ENCODE data around the gene SLC38A8.

Gene SLC38A8

DNA sequence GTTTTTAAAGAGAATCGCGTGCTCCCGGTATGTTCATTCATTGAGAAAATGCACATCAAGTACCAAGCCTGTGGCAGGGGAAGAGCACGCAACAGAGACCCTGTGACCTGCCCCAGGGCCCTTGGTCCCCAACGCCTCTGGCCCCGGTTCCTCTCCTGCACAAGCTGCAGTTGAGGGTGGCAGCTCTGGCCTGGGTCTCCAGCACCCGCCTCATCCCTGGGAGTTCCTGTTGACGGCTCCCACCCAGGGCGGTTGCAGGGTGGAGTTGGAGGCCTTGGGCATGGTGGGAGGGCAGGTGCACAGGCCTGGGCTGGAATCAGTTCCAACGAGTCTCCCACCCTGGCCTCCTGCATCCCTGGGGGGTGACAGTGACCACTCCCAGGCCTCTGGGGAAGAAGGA, 69.5 kb downstream of the SLC38A8 start:
- in situ Hi-C loops (cut with HindIII; ENCODE audit: low sequenced_read_pairs) = no loop called here

DNA sequence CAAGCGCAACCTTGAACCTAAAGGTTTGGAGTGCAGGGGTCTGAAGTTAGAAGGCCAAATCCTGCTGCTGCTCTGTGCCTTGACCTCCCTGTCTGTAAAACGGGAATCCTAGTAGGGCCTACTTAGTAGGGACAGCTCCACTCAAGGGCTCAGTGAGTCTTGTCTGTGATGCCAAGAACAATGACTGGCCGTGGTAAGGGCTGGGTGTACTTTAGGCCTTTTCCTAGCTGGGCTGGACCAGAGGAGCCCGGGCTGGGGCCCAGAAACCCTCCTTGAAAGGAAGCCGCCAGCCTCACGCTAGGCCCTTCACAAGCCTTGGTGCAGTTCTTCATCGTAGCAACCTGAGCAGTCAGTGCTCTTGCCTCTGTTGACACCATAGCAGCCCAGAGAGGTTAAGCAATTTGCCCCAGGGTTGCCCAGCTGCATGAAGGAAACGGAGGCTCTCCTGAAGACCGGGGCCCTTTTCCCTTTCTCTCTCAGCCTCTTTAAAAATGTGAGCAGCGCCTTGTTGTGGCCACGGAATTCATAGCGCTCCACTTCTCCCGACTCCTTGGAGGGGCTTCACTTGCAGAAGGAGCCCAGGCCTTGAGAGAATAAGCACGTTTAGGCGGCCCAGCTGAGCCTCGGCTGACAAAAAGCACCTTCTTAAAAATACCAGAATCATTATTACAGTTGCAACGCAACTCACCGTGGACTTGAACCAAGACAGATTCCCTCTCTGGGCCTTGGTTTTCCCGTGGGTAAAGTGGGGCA, 70.2 kb downstream of the SLC38A8 start:
- in situ Hi-C loops (cut with HindIII; ENCODE audit: low sequenced_read_pairs) = no loop called here

DNA sequence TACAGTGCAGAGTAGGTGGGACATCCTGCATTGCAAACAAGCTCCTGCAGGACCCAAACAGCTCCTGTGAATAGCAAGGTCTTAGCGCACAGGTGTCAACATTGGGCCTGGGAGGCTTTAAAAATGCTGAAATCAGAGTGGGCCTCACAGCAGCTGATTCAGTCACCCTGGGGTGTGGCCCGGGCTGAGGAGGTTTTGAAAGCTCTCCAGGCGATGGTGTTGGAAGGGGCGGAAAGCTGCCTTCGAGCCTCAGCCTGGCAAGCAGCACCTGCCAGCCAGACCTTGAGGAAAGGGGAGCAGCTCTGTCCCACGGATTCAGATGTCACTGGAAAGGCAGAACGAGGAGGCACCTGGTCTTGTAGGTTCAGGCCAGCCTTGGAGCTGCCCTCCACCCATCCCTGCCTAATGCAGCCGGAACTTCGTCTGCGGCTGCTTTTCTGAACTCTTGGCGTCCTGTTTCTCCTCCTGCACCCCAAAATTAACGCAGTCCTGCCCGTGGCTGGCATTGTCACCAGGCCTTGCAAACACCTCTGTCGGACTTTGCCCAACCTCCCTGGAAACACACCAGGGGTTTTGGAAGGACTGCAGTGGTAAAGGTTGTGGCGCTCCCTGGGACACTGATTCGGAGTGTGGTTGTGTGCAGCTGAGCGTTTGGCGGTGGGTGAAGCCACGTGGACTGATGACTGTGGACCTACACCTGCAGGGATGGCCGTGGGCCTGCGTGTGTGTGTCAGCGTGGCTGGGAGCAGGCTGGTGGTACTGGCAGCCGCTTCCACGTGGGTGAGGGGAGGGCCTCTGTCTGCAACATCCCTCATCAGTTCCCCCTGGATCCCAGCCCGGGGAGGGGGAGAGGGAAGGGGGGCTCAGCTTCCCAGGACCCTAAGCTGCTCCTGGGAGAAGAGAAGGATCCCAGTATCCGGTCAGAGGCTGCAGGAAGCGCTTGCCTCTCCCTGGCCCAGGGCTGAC, 71.1 kb downstream of the SLC38A8 start:
- in situ Hi-C loops (cut with HindIII; ENCODE audit: low sequenced_read_pairs) = no loop called here

DNA sequence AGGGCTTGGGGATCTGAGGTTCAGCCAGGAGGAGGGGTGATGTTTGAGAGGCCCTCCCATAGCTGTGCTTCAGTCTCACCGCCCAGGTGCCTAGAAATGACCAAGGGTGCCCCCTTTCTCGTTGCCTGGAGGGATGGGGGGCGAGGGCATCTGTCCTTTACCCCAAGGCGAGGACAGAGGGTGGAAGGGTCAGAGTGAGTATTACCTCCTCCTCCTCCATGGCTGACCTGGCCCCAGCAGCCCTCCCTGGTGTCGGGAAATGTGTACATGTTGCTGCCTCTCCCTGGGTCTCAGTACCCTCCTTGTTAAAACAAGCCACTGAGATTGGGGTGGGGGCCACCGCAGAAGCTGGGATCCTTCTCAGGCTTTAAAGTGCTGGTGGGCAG, 72.2 kb downstream of the SLC38A8 start:
- in situ Hi-C loops (cut with HindIII; ENCODE audit: low sequenced_read_pairs) = no loop called here

DNA sequence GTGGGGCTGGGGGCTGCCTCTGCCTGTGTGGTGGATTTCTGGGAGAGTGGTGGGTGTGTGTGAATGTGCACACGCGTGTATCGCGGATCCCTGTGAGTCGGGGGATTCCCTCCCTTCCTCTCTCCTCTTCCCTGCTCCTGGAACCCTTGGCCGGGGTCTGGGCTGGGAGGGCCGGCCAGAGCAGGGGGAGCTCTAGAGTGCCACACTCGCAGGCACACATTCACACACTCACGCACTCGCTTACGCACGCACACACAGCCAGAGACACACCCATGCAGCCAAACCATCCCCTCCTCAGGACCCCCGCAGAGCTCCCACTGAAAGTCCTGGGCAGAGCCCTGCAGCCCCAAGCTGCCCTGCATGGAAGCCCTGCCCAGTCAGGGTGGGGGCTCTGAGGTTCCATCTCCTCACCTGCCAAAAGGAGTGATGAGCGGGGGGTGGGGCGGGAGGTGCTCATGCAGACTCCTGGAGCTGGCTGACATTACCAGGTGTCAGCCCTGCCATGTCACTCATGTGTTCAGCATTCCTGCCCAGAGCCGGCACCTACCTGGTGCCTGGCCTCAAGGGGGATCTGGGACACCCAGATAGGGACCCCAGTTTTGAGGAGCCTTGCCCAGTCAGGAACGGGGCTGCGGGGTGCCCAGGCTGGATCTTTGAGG, 72.7 kb downstream of the SLC38A8 start:
- in situ Hi-C loops (cut with HindIII; ENCODE audit: low sequenced_read_pairs) = no loop called here

DNA sequence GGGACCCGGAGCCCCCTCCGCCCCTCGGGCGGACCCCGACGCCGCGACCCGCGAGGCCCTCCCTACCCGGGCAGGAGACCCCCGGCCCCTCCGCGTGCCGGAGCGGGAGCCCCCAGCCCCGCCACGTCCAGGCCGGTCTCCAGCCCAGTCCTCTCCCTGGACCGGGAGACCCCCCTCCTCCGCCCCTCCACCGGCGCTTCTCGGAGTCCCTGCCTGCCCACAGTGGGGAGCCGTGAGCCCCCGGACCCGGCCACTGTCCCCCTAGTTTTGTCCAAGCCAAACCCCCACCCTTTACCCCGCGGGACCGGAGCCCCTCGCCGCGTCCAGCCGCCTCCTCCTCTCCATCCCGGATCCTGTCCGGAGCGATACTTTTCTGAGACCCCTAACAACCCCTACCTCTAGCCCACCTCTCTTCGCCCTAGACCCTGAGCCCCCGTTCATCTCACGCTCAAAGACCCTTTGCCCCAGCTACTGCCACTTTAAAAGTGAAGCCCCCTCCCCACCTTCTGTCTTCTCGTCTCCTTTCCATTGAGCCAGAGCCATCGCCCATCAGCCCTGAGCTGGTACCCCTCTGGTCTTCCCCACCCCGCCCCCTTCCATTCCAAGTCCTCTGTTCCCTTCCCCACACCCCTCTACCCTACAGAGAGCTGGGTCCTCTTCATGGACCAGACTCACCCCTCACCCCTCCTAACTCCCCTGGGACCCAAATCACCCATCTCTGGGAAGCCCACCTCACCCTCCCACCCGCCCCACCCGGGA, 73.5 kb downstream of the SLC38A8 start:
- in situ Hi-C loops (cut with HindIII; ENCODE audit: low sequenced_read_pairs) = no loop called here

DNA sequence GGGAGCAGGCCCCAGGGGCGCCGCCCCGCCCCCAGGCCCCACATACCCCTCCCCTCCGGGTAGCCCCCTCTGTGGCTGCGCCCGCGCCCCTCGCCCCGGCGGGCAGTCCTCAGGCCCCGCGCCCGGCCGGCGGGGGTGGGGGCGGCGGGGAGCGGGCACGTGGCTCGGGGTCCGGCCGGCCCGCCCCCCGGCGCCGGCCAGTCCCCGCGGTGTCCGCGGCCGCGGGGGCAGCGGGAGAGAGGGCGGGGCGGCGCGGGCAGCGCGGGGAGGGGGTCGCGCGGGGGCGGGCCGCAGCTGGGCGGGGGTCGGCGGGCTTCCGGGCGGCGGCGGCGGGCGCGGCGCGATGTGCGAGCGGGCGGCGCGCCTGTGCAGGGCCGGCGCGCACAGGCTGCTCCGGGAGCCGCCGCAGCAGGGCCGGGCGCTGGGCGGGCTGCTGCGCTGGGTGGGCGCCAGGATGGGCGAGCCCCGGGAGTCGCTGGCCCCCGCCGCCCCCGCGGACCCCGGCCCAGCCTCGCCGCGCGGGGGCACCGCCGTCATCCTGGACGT, 74.2 kb downstream of the SLC38A8 start:
- in situ Hi-C loops (cut with HindIII; ENCODE audit: low sequenced_read_pairs) = no loop called here

DNA sequence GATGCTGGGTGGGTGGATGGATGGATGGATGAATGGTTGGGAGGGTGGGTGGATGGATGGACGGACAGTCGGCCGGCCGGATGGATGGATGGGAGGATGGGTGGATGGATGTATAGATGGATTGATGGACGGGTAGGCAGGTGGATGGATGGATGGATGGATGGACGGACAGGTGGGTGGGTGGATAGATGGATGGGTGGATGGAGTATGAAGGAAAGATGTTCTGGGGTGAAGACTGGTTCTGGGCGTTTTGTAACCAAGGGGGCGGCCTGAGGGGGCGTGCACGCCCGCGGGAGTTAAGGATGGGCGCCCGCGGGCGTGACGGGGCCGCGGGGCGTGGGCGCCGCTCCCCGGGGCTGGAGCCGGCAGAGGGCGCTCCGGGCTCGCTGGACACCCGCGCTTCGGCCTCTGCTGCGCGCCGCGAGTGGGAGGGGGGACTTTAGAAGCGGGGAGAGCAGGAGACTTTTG, 74.7 kb downstream of the SLC38A8 start, which contains the start of gene NECAB2:
Gene NECAB2 (plus strand): TSS at position 407 of the 468 bp plus-strand sequence. CDS start 405 bp downstream, outside the sequence.
- in situ Hi-C loops (cut with HindIII; ENCODE audit: low sequenced_read_pairs) = no loop called here

DNA sequence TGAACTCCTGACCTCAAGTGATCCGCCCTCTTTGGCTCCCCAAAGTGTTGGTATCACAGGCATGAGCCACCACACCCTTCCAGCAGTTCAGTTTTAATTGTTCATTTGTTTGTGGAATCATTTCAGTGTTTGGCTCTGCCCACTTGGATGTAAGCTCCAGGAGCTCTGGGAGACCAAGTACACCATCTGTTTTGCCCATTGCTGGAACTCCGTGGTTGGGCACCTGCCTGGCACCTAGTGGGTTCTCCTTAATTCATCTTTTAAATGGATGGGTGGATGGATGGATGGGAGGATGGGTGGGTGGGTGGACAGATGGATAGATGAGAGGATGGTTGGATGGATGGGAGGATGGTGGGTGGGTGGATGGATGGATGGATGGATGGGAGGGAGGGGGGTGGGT, 75.5 kb downstream of the SLC38A8 start:
- in situ Hi-C loops (cut with HindIII; ENCODE audit: low sequenced_read_pairs) = no loop called here

DNA sequence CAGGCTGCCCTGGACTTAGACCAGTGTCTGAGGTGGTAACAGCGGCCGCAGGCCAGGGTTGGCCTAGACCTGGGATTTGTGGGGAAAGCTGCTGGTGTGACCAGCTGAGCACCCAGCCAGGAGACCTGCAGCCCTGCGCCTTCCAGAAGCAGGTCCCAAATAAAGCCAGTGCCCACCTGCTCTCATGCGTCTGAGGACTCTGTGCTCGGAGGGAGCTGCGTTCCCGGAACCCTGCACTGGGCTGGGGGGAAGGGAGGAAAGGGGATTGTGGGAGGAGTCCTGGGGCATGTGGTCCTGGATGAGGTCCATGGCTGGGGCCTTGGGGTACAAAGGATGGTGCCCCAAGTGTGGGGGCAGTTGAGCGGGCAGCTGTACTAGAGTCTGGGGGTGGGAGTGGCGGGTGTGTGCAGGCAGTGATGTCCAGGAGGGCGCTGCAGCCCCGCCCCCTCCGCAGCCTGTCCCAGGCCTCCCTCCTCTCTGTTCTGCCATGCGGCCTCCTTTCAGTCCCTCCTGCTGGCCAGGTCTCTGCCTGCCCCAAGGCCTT, 76.4 kb downstream of the SLC38A8 start:
- in situ Hi-C loops (cut with HindIII; ENCODE audit: low sequenced_read_pairs) = no loop called here

DNA sequence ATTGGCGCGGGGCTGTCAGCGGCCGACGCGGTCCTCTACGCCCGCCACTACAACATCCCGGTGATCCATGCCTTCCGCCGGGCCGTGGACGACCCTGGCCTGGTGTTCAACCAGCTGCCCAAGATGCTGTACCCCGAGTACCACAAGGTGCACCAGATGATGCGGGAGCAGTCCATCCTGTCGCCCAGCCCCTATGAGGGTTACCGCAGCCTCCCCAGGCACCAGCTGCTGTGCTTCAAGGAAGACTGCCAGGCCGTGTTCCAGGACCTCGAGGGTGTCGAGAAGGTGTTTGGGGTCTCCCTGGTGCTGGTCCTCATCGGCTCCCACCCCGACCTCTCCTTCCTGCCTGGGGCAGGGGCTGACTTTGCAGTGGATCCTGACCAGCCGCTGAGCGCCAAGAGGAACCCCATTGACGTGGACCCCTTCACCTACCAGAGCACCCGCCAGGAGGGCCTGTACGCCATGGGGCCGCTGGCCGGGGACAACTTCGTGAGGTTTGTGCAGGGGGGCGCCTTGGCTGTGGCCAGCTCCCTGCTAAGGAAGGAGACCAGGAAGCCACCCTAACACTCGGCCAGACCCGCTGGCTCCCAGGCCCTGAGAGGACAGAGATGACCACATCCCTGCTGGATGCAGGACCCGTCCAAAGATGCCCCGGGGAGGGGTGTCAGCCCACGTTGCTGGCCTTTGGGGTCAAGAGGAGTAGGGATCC, 77.0 kb downstream of the SLC38A8 start:
- in situ Hi-C loops (cut with HindIII; ENCODE audit: low sequenced_read_pairs) = no loop called here

DNA sequence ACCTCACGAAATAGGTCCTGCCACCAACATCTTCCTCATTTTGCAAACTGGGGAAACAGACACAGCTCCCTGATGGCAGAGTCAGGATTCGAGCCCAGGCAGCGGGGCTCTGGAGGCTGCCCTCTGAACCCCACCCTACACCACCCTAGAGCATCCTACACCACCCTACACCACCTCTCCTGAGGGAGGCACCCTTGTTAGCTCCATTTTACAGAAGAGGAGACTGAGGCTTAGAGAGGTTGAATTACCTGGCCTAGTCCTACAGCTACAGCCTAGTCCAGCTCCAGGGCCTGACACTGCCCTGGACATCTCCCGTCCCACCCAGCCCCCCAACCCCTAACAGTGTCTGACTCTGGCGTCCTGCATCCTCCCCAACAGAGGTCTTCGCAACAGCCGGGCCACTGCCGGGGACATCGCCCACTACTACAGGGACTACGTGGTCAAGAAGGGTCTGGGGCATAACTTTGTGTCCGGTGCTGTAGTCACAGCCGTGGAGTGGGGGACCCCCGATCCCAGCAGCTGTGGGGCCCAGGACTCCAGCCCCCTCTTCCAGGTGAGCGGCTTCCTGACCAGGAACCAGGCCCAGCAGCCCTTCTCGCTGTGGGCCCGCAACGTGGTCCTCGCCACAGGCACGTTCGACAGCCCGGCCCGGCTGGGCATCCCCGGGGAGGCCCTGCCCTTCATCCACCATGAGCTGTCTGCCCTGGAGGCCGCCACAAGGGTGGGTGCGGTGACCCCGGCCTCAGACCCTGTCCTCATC, 77.7 kb downstream of the SLC38A8 start:
- in situ Hi-C loops (cut with HindIII; ENCODE audit: low sequenced_read_pairs) = no loop called here

DNA sequence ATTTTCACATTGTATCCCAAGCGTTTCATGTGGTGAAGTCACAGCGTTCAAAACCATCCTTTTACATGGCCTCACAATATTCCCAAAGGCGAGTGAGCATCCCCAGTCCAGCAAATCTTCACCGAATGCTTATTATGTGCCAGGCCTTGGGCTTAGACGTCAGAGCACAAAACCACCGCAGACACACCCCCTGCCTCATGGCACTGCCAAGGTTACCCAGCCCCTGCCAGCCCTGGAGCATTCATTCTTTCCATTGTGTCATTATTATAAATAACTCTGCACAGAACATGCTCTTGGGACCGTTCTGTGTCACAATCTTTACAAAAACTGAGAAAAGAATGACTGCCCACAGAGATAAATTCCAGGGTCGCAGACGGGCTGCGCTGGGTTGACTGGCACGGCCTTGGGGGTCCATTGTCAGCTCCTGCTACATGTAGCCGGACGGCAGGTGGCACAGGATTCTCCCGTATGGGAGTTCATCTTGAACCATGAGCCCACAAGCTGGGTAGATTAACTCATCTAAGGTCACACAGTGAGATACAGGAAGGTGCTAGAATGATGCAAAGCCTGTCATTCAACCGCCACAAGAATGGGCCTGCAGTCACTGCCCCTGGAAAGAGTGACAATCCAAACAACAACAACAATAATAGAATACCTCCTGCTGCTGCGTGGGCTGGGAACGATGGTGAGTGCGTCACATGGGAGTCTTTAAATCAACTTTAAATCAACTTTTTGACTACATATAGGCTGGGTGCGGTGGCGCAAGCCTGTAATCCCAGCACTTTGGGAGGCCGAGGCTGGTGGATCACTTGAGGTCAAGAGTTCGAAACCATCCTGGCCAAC, 79.1 kb downstream of the SLC38A8 start:
- in situ Hi-C loops (cut with HindIII; ENCODE audit: low sequenced_read_pairs) = no loop called here

DNA sequence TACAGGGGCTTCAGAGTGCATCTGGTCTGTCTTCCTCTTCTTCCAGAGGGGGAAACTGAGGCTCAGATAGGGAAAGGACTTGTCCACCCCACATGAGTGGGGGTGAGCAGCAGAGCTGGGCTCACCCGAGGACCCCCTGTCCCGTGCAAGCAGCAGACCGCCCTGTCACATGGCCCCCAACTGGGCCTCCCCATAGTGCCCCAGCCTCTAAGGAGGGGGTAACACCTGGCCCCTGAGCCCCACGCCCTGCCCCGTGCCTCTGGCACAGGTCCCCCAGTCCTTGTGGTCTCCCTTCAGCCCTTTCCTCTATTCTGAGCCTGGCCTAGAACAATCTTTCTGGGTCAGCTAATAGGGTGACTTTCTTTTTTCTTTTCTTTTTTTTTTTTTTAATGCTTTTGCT, 81.0 kb downstream of the SLC38A8 start:
- in situ Hi-C loops (cut with HindIII; ENCODE audit: low sequenced_read_pairs) = no loop called here

DNA sequence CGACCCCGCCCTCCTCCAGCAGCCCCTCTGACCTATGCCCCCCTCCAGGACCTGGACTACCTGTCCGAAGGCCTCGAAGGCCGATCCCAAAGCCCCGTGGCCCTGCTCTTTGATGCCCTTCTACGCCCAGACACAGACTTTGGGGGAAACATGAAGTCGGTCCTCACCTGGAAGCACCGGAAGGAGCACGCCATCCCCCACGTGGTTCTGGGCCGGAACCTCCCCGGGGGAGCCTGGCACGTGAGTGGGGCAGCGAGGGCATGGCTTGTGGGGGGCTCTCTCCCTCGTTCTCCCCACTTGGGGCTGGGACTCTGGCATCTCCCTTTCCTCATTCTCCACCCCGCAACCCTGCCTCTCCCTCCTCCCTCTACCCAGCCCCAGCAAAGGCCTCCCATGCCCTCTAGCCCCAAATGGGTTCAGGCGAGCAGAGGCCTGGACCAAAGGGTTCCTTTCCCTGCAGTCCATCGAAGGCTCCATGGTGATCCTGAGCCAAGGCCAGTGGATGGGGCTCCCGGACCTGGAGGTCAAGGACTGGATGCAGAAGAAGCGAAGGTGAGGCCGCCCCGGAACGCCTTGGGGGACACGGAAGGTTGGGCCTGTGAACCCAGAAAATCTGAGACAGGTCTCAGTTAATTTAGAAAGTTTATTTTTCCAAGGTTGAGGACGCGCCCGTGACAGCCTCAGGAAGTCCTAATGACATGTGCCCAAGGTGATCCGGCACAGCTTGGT, 81.9 kb downstream of the SLC38A8 start:
- in situ Hi-C loops (cut with HindIII; ENCODE audit: low sequenced_read_pairs) = no loop called here
